GM12878 (cell line): ENCODE measurements around the gene PKHD1. TPM values are rescaled to one million over a fixed set of nuclear protein-coding genes. Genes with fewer than 3 reads are reported as not detected.

Experiments used
- ATAC-seq: fragments of 200-7000 bp; cut with Tn5 transposase; 3 replicates; pipeline ENCODE4 v1.9.1; 2020; ENCODE audit warnings: mild to moderate bottlenecking, moderate library complexity
- BruUV-seq: library from RNA; stranded (reverse); fragments of 400-500 nt; replicated peaks from 2 replicates; lab custom pipeline; 2021; lab: Mats Ljungman, UMichigan
- CTCF ChIA-PET: fragments of 300-600 bp; sonication (Branson Sonifier 250); formaldehyde crosslinking; extraction: SDS; loops from one replicate; lab custom pipeline; 2021; ENCODE audit warnings: inconsistent platforms; lab: Yijun Ruan, JAX
- POLR2A ChIA-PET: fragments of 350-600 bp; formaldehyde crosslinking; extraction: SDS; loops from one replicate; lab custom pipeline; 2021; ENCODE audit warnings: inconsistent platforms; lab: Charles Lee
- RAD21 ChIA-PET: fragments of 300-600 bp; sonication (Branson Sonifier 250); formaldehyde crosslinking; loops from one replicate; lab custom pipeline; 2023; ENCODE audit warnings: antibody characterized with exemption; ENCODE audit not compliant: unreplicated experiment; lab: Charles Lee
- SMC1A ChIA-PET: fragments of 300-600 bp; sonication (Branson Sonifier 250); formaldehyde crosslinking; loops from one replicate; lab custom pipeline; 2023; ENCODE audit not compliant: unreplicated experiment, uncharacterized antibody; lab: Charles Lee
- DNase-seq: peaks from one replicate; pipeline ENCODE4 v3.0.0-alpha.2; 2011; ENCODE audit warnings: low read depth, low spot score
- FAIRE-seq: peaks from 3 replicates; lab custom pipeline; 2011; peaks lifted over from hg19 to GRCh38; lab: Jason Lieb, UNC
- H2AFZ ChIP-seq: 2 replicates; pipeline ENCODE4 v1.6.0; 2011; ENCODE audit warnings: low read depth, low read length, control low read depth; ENCODE audit not compliant: control insufficient read depth
- H3K27ac ChIP-seq: 2 replicates; pipeline ENCODE4 v1.5.1; 2011; ENCODE audit warnings: control low read depth; ENCODE audit not compliant: control insufficient read depth, insufficient read depth
- H3K27me3 ChIP-seq, 2 experiments: replicated peaks in 1 of 2; 2 replicates each; pipeline versions ENCODE4 v1.6.0 to v1.6.1; 2011; ENCODE audit warnings: low read length in 1 of 2; ENCODE audit not compliant: control insufficient read depth in 2 of 2, insufficient read depth in 2 of 2
- H3K36me3 ChIP-seq, 2 experiments: 2 replicates each; pipeline ENCODE4 v1.5.1; 2011; ENCODE audit warnings: low read length in 1 of 2; ENCODE audit not compliant: control insufficient read depth in 2 of 2, insufficient read depth in 2 of 2
- H3K4me1 ChIP-seq: 2 replicates; pipeline ENCODE4 v1.6.1; 2011; ENCODE audit warnings: mild to moderate bottlenecking, low read length, moderate library complexity, mixed read lengths; ENCODE audit not compliant: control insufficient read depth, insufficient read depth
- H3K4me2 ChIP-seq: 2 replicates; pipeline ENCODE4 v1.6.0; 2011; ENCODE audit warnings: control low read depth; ENCODE audit not compliant: control insufficient read depth, insufficient read depth
- H3K4me3 ChIP-seq: fragments of 200-600 bp; sonication (generic); 2 replicates; pipeline ENCODE4 v1.5.1; 2016
- H3K79me2 ChIP-seq: 2 replicates; pipeline ENCODE4 v1.6.0; 2011; ENCODE audit warnings: low read length; ENCODE audit not compliant: control insufficient read depth, insufficient read depth
- H3K9ac ChIP-seq: 2 replicates; pipeline ENCODE4 v1.8.0; 2011; ENCODE audit warnings: low read length, control low read depth, mixed read lengths; ENCODE audit not compliant: control insufficient read depth, insufficient read depth
- H3K9me3 ChIP-seq: replicated peaks from 3 replicates; pipeline ENCODE4 v1.5.1; 2011; ENCODE audit warnings: mild to moderate bottlenecking, low read length; ENCODE audit not compliant: control insufficient read depth, insufficient read depth
- H4K20me1 ChIP-seq: 2 replicates; pipeline ENCODE4 v1.6.0; 2011; ENCODE audit not compliant: control insufficient read depth, insufficient read depth
- BMI1 ChIP-seq: fragments of 450-650 bp; IDR thresholded peaks from 2 replicates; pipeline ENCODE4 v1.6.1; 2016; ENCODE audit warnings: mild to moderate bottlenecking, moderate library complexity, borderline replicate concordance
- FOXM1 ChIP-seq: IDR thresholded peaks from 2 replicates; pipeline ENCODE4 v1.6.1; 2012; ENCODE audit warnings: low read depth, mild to moderate bottlenecking, inconsistent platforms, low read length, moderate library complexity
- HDAC6 ChIP-seq: fragments of 200-600 bp; sonication (generic); IDR thresholded peaks from one replicate; pipeline ENCODE4 v1.8.0; 2017; ENCODE audit warnings: antibody characterized with exemption; ENCODE audit not compliant: unreplicated experiment
- KAT2A ChIP-seq: conservative IDR thresholded peaks from 2 replicates; pipeline ENCODE4 v1.6.1; 2011; ENCODE audit warnings: low read depth, low read length; ENCODE audit not compliant: control insufficient read depth
- MTA3 ChIP-seq: IDR thresholded peaks from 2 replicates; pipeline ENCODE4 v1.6.1; 2012; ENCODE audit warnings: low read length, inconsistent platforms, borderline replicate concordance
- POU2F2 ChIP-seq: IDR thresholded peaks from 3 replicates; pipeline ENCODE4 v1.6.1; 2011; ENCODE audit warnings: low read depth, mild to moderate bottlenecking, low read length, borderline replicate concordance
- RELA ChIP-seq: fragments of 450-650 bp; IDR thresholded peaks from 2 replicates; pipeline ENCODE4 v1.8.0; 2014; ENCODE audit warnings: borderline replicate concordance; ENCODE audit not compliant: partially characterized antibody
- STAT3 ChIP-seq: IDR thresholded peaks from 2 replicates; pipeline ENCODE4 v1.6.1; 2011; ENCODE audit warnings: low read depth, low read length, improper control_type of control experiment
- ZBED1 ChIP-seq: IDR thresholded peaks from 2 replicates; pipeline ENCODE4 v1.6.1; 2016; ENCODE audit warnings: borderline replicate concordance
- WGBS: methylation state at CpG from one replicate; pipeline ENCODE4 v1.1.6; 2016; ENCODE audit warnings: low lambda C conversion rate; ENCODE audit not compliant: insufficient replicate concordance, insufficient coverage; ENCODE audit errors: missing lambda C conversion rate; 5-methylcytosine and 5-hydroxymethylcytosine counted together
- in situ Hi-C: fragments of 300-500 bp; cut with MboI; formaldehyde crosslinking; loops from 9 replicates; pipeline ENCODE4 v1.14.3; 2018; ENCODE audit warnings: mixed read lengths
- intact Hi-C: fragments of 100-400 bp; cut with micrococcal nuclease; formaldehyde crosslinking; loops from one replicate; pipeline ENCODE4 v1.14.2; 2022; ENCODE audit not compliant: unreplicated experiment
- polyA plus RNA-seq, 11 experiments: library from polyadenylated mRNA; depleted of rRNA in 4 of 11; unstranded in 6 of 11; stranded (reverse) in 5 of 11; fragments of >200 nt; fragmentation: Nextera tagmentation in 4 of 11; fragmentation: Illumina TruSeq in 1 of 11; extraction: Ambion mirVana in 4 of 11; extraction: Trizol in 1 of 11; gene quantifications; 1 replicate in 1 of 11; 2 replicates in 10 of 11; pipeline versions ENCODE4 v1.2.1 to v1.2.3, GENCODE V29; 2011 to 2016; ENCODE audit warnings: inconsistent platforms in 2 of 11, missing spikeins in 2 of 11, low read depth in 1 of 11
- total RNA-seq, 4 experiments: library from RNA; depleted of rRNA in 3 of 4; stranded (reverse); fragments of >200 nt in 3 of 4; fragmentation: Illumina TruSeq in 1 of 4; extraction: Trizol in 1 of 4; gene quantifications; 2 replicates each; pipeline versions ENCODE4 v1.2.1 to v1.2.3, GENCODE V29; 2013 to 2021
- TF ChIP-seq, protein P1 (sequence below): fragments of 150-350 bp; IDR thresholded peaks from 2 replicates; pipeline ENCODE4 v1.6.1; 2016; ENCODE audit warnings: low read depth, low read length

The PKHD1 gene
- total and polyA plus RNA-seq, 10 of the 15 experiments (the other 5 are each of a cell fraction or from before 2014, with no cell fraction given): under 0.01 to 0.90 (median 0.02) TPM; not detected in 1

DNA sequence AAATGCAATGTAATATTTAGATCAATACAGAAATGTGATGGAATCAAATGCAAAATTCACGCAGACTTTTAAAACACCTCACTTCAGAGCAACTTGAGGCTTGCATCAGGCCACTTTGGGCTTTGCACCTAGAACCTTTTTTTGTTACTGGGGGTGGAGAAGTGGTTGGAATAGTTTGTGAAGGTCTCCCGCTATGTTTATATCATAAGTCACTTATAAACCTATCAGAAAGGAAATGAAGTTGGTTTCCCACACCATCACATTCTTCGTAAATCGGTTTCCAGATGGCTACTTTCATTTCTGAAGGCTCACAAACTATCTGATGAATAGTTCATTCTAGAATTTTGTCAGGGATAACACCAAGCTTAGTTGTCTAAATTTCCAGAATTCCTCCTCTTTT is 74.8 kb downstream of the PKHD1 start:
- CTCF ChIA-PET: interaction anchor here (0.9 to 3.7 kb wide), 5 partner anchors 8 to 53 kb away, joined by 3 to 28 read pairs (median 5); no protein-coding TSS in a partner anchor
- H3K9me3 ChIP-seq: no peaks in the 10 kb centered on the region
- DNase-seq (no peak), FAIRE-seq (no peak), ATAC-seq (no peak)
- H3K9ac ChIP-seq: no peak overlapping the region
- H3K27ac ChIP-seq: no peak overlapping the region
- POLR2A ChIA-PET: no interaction called here
- no TSS peak for BruUV-seq
- no peaks in the 10 kb centered on the region for H3K36me3 ChIP-seq
- no peaks in the 10 kb centered on the region for H4K20me1 ChIP-seq
- RAD21 ChIA-PET: interaction anchor here (2.3 kb wide), 1 partner anchor 10 kb away, joined by 6 read pairs; no protein-coding TSS in a partner anchor
- H3K4me1 ChIP-seq: no peaks in the 10 kb centered on the region
- no peaks in the 10 kb centered on the region for H3K27me3 ChIP-seq
- TF ChIP-seq, protein P1, sequence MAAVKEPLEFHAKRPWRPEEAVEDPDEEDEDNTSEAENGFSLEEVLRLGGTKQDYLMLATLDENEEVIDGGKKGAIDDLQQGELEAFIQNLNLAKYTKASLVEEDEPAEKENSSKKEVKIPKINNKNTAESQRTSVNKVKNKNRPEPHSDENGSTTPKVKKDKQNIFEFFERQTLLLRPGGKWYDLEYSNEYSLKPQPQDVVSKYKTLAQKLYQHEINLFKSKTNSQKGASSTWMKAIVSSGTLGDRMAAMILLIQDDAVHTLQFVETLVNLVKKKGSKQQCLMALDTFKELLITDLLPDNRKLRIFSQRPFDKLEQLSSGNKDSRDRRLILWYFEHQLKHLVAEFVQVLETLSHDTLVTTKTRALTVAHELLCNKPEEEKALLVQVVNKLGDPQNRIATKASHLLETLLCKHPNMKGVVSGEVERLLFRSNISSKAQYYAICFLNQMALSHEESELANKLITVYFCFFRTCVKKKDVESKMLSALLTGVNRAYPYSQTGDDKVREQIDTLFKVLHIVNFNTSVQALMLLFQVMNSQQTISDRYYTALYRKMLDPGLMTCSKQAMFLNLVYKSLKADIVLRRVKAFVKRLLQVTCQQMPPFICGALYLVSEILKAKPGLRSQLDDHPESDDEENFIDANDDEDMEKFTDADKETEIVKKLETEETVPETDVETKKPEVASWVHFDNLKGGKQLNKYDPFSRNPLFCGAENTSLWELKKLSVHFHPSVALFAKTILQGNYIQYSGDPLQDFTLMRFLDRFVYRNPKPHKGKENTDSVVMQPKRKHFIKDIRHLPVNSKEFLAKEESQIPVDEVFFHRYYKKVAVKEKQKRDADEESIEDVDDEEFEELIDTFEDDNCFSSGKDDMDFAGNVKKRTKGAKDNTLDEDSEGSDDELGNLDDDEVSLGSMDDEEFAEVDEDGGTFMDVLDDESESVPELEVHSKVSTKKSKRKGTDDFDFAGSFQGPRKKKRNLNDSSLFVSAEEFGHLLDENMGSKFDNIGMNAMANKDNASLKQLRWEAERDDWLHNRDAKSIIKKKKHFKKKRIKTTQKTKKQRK: no peak
- TF ChIP-seq POU2F2: no peak
- no peak for TF ChIP-seq BMI1
- no peak for TF ChIP-seq MTA3
- no peak for TF ChIP-seq FOXM1
- TF ChIP-seq ZBED1: no peak
- TF ChIP-seq KAT2A: no peak
- TF ChIP-seq RELA: no peak
- TF ChIP-seq HDAC6: no peak
- TF ChIP-seq STAT3: no peak
- no peak overlapping the region for H3K4me2 ChIP-seq
- intact Hi-C loops: loop anchor here (10.0 kb wide), 1 partner anchor 458 kb away; no protein-coding TSS in a partner anchor
- SMC1A ChIA-PET: interaction anchor here (0.9 to 4.8 kb wide), 7 partner anchors 8 to 51 kb away, joined by 3 to 22 read pairs (median 4); no protein-coding TSS in a partner anchor
- no peak overlapping the region for H3K4me3 ChIP-seq
- 75% methylated on average over 4 of the region's 4 CpGs for WGBS
- H3K79me2 ChIP-seq: no peaks in the 10 kb centered on the region
- no peak overlapping the region for H2AFZ ChIP-seq
- in situ Hi-C loops: no loop called here
